GM21447 (cell line): ENCODE results near the gene PLXNB2.

Experiments used
- ATAC-seq: cut with Tn5 transposase; IDR thresholded peaks from one replicate; pipeline ENCODE4 v1.9.1; 2021; ENCODE audit not compliant: unreplicated experiment

Gene PLXNB2

DNA sequence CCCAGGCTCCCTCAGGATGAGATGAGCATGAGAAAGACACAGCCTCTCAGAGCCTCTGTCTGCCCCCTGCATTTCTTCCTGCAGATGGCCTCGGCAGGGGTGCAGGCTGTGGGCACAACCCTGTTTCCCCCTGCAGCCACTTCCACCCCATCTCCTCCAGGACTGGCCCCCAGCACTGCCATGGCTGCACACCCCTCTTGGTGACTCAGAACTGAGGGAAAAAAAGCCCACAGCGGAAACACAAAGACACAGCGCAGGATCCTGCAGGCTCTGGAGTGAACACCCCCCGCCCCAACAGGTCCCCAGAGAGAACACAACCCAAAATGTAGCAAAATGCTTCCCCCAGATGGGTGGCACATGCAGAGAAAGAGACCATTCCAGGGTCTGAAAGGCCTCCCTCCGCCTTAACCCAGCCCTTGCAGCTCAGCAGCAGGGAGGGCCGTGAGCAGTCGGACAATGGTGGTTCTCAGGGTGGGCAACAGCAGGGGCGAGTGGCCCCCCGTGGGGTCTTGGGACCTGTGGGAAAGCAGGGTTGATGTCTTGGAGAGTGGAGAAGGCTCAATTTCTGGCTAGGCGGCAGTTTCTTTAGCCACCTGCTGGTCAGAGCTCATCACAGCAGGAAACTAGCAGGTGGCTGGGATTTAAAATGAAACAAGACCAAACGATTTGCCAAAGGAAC is 70.6 kb downstream of the PLXNB2 start:
- ATAC-seq: no peak

DNA sequence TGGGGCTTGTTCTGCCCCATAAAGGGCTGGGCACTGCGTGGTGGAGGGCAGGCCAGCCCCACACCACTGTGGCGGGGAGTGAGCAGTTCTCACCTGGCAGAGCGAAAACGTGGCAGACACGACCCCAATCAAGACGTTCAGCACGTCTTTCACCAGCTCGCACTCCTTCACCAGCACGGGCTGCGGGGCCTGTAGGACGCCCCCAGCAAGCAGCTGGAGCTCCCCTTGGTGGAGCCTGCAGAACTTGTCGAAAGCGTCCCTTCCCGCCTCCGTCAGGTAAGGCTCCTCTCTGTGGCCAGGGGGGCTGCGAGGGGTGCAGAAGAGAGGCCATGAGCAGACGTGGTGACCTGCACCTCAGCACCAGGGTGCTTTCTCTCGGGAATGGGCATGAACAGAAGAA is 74.2 kb downstream of the PLXNB2 start:
- ATAC-seq: no peak

DNA sequence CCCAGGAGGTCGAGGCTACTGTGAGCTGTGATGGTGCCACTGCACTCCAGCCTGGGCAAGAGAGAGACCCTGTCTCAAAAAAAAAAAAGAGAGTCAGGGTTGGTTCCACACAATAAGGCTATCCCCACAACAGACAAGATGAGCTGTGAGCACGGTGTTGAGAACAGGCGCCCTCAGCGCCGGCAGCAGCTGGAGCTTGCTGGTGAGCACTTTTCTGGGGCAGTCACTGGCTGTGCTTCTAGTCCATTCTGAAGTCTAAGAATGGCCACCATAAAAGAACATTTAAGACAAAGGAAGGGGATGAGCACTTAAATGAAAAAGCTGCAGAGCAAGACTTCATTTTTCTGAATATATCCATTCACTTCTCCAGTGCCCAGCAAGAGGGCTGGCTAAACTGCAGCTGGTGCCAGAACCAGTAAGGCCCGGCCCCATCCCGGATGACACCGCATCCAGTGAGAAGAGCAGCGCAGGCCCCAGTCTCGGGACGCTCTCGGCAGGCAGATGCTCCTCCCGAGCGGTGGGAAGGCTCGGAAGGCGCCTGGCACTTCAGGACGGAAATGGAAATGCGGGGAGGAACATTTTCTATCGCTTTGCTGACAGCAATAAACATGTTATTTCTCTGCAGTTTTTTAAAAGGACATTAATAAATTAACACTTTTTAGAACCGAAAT is 74.8 kb downstream of the PLXNB2 start:
- ATAC-seq: no peak

DNA sequence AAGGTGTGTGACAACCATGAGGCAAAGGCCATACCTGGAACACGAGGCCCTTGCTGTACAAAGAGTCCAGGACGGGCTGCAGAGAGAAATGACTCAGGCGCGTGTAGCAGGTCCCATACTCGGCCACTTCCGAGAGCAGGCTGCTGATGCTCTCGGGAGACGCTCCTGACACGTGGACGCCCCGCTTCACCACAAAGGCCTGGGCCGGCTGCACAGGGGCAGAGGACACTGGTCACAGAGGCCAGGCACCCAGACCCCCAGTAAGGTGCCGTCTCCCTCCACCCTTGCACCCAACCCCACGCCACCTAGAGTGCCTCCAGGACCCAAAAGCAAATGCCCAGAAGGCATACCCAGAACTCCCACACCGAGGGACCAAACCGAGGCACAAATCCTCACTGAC is 78.1 kb downstream of the PLXNB2 start:
- ATAC-seq: no peak

DNA sequence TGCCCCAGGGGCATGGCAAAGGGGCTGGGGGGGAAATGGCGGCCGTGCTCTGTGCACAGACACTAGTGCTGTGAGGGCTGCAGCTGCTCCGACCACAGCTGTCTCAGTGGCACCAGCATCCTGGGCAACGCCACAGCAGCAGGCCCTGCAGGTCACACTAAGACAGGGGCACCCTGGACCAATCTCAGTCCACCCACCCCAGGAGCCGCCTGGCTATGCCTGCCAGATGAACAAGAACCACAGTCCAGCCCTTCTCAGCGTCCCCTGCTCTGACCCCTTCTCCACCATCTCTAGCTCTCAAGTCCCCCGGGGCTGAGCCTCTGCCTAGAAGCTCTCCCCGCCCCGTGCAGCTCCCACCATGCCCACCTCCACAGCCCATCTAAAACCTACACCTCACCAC is 79.1 kb downstream of the PLXNB2 start:
- ATAC-seq: no peak

DNA sequence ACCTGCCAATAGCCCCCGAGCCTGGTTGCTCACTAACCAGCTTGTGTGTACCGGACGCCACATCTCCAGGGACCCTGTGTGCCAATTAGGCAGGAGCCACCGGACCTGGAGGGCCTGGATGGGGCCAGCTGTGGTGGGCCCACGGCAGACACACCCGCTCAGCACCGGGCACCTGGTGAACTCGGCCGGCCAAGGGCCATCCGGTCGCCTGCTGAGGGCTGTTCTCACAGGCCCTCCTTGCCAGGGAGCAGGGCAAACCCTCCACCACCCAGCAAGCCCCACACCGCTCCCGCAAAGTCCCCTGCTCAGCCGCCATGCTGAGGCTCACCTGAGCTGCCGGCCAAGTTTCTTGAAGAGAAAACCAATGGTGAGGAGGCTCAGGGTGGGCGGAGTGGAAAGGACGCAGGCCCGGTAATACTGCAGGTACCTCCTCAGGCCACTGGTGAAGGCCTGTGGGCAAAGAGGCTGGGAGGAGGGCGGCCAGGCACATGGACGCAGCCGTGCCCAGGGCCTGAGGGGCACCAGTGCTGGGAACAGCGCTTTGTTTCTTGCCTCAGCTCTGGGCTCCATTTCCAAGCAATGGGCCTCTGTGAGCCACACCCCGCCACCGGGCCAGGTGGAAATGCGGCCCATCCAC is 79.7 kb downstream of the PLXNB2 start:
- ATAC-seq: no peak

DNA sequence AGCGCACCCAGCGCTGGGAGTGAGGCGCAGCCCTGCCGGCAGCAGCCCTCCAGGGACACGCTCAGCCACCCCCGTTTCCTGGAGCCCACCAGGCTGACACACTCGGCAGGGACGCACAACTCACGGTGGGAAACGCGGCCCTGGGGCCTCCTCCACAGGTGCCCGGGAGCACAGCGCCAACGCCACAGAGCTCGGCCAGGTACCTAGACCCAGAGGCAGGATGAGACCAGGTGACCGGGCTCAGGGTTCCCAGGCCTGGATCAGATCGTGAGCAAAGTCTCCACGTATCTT is 80.6 kb downstream of the PLXNB2 start:
- no peak for ATAC-seq

DNA sequence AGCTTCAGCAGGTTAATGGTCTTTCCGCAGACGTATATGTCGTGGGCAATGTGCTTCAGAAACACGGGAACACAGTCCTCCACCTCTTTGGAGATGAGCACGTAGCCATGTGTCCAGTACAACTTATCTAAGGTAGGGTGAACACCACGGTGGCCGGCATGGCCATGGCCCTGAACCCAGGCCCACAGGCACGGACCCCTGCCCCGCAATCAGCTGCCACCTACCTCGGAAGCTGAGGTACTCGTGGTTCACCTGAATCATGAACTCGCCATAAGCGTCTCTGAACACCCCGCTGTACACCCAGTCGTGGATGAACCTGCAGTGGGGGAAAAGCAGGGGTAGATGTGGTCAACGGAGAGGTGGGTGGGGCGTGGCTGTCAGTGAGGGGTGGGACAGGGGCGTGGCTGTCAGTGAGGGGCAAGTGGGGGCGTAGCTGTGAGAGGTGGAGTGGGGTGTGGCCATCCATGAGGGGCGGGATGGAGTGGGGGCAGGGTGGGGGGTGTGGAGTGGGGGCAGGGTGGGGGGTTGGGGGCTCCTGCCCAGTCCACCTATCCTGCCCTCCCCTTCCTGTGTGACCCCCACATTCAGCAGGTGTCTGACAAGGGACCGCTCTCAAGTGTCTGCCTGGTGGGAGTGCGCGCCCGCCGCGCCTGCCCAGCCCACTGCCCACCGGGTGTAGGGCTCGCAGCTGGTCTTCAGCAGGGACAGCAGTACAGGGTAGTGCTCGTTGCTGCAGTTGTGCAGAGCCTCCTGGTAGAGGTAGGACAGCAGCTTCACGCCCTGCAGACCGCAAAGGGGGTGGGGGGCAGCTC is 81.2 kb downstream of the PLXNB2 start:
- ATAC-seq: no peak

DNA sequence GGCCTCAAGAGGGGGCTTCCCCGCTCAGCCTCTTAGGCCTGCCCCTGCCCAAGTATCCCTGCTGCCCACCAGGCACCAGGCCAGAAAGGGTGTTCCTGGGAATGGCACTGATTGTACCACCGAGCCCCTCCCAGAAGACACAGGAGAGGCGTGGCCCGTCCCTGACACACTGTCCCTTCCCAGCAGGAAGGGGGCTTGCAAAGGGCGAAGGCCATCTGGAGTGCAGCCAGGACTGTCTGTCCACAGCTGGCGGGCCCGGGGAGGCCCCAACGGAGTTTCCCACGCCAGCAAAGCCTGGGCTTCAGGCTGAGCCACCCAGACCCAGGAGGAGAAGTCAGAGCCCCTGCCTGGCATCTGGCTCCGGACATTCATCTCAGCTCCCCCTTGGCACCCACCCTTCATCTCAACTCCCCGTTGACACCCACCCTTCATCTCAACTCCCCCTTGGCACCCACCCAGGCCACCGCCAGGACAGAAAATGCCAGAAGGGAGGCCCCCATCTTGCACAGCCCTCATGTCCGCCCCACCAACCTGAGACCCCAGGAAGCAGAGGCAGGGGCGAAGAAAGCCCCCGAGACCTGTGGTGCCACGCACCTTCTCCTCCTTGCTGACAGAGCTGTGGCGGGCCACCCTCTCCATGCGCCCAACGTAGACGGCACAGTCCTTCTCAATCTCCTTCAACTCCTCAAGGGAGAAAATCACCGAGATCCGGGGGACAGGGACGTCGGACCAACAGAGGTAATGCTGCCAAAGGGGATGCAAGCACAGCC is 82.1 kb downstream of the PLXNB2 start:
- ATAC-seq: no peak
